Activated T-helper 1 cell treated with Interleukin-2 at 50 U/mL for 16 hours (primary cell): ENCODE results near the gene DVL1.

Source experiments
- DNase-seq: peaks from one replicate; pipeline ENCODE4 v3.0.0-alpha.2; 2020; ENCODE audit warnings: low read depth

Gene DVL1

GRCh38 chr1:1355416-1355815 lies 6.2 kb upstream of the DVL1 start:
- DNase-seq, result no peak

GRCh38 chr1:1354271-1355247 lies 5.3 kb upstream of the DVL1 start:
- DNase-seq, result no peak

- no peak for DNase-seq
Observed at GRCh38 chr1:1353389-1354151, 4.4 kb upstream of the DVL1 start.

- DNase-seq, result no peak
Observed at GRCh38 chr1:1352786-1353388, 3.7 kb upstream of the DVL1 start.

- DNase-seq, result no peak
Observed at GRCh38 chr1:1351511-1352427, 2.6 kb upstream of the DVL1 start.

- DNase-seq, result no peak
Observed at GRCh38 chr1:1348420-1349255, 580 bp downstream of the DVL1 start.

- DNase-seq, result no peak
Observed at GRCh38 chr1:1347663-1348419, 1.4 kb downstream of the DVL1 start.

GRCh38 chr1:1347026-1347595 lies 2.1 kb downstream of the DVL1 start:
- DNase-seq, result no peak

- DNase-seq, result no peak
Observed at GRCh38 chr1:1346501-1346890, 2.7 kb downstream of the DVL1 start.

- DNase-seq, result no peak
Observed at GRCh38 chr1:1345860-1346500, 3.2 kb downstream of the DVL1 start.

GRCh38 chr1:1345384-1345783 lies 3.8 kb downstream of the DVL1 start:
- DNase-seq, result no peak

- peak; percentile 20 for DNase-seq
Observed at GRCh38 chr1:1344655-1345361, 4.4 kb downstream of the DVL1 start.

GRCh38 chr1:1343811-1344421 lies 5.3 kb downstream of the DVL1 start:
- no peak for DNase-seq

- no peak for DNase-seq
Observed at GRCh38 chr1:1342584-1343115, 6.6 kb downstream of the DVL1 start.

- no peak for DNase-seq
Observed at GRCh38 chr1:1342061-1342562, 7.1 kb downstream of the DVL1 start.

GRCh38 chr1:1341549-1342021 lies 7.6 kb downstream of the DVL1 start:
- no peak for DNase-seq

GRCh38 chr1:1340791-1341548 lies 8.2 kb downstream of the DVL1 start:
- no peak for DNase-seq
